ENCODE data around the gene ZNF48. TPM values are rescaled to one million over a fixed set of nuclear protein-coding genes. Genes with fewer than 3 reads are reported as not detected.

The ZNF48 gene
- total RNA-seq, 4 donors from 2014 or later: 4.4 to 12.7 (median 8.7) TPM

GRCh38 chr16:30361180-30361579 is 34.0 kb upstream of the ZNF48 start:
- H3K9me3 ChIP-seq: no peaks in the 10 kb centered on the region
- H3K27ac ChIP-seq: no peak overlapping the region
- intact Hi-C loops (cut with DNase I; ENCODE audit: low total_unique reads) (no loop called here), in situ Hi-C loops (cut with MboI; ENCODE audit: low sequenced_read_pairs in 4 of 4) (loop anchor here in 2 of 4 donors (25.0 kb wide), 2 partner anchors 274 to 299 kb away; partner anchors contain the start of genes ALDOA (in 1 of the 2), PPP4C (in 1 of the 2), TBX6 (in 1 of the 2) and YPEL3 (in 1 of the 2))
- H3K36me3 ChIP-seq: peaks cover 0 to 69% of the 10 kb centered on the region in 2 donors
- H3K4me3 ChIP-seq: no peak overlapping the region
- ATAC-seq (no peak), DNase-seq (no peak)
- peaks cover 4 to 9% of the 10 kb centered on the region in 2 donors for H3K4me1 ChIP-seq
- H3K27me3 ChIP-seq: no peaks in the 10 kb centered on the region
- no peak for TF ChIP-seq CTCF (IDR thresholded peaks at IDR 0.05 in 4 of 5, conservative IDR thresholded peaks at IDR 0.05 in 1 of 5)
- no peak for TF ChIP-seq POLR2A (IDR thresholded peaks at IDR 0.05)

- no peaks in the 10 kb centered on the region for H3K9me3 ChIP-seq
- in situ Hi-C loops (cut with MboI; ENCODE audit: low sequenced_read_pairs in 4 of 4): loop anchor here in 2 of 4 donors (25.0 kb wide), 2 partner anchors 278 to 303 kb away; partner anchors contain the start of genes ALDOA (in 1 of the 2), PPP4C (in 1 of the 2), TBX6 (in 1 of the 2) and YPEL3 (in 1 of the 2)
- H3K27ac ChIP-seq: peak overlapping the region in 1 of 4 donors; percentile 36
- intact Hi-C loops (cut with DNase I; ENCODE audit: low total_unique reads): no loop called here
- ATAC-seq: no peak
- no peak for DNase-seq
- H3K36me3 ChIP-seq: peaks cover 0 to 39% of the 10 kb centered on the region in 2 donors
- H3K4me1 ChIP-seq: peaks cover 24 to 27% of the 10 kb centered on the region in 2 donors
- no peaks in the 10 kb centered on the region for H3K27me3 ChIP-seq
- TF ChIP-seq POLR2A (IDR thresholded peaks at IDR 0.05): no peak
- TF ChIP-seq CTCF (IDR thresholded peaks at IDR 0.05 in 4 of 5, conservative IDR thresholded peaks at IDR 0.05 in 1 of 5): no peak
- no peak overlapping the region for H3K4me3 ChIP-seq
These were observed 30.0 kb upstream of the ZNF48 start for GRCh38 chr16:30365200-30365599.

- DNase-seq (no peak), ATAC-seq (no peak)
- no peak for TF ChIP-seq POLR2A (IDR thresholded peaks at IDR 0.05)
- TF ChIP-seq CTCF (IDR thresholded peaks at IDR 0.05 in 4 of 5, conservative IDR thresholded peaks at IDR 0.05 in 1 of 5): no peak
- Histone ChIP-seq H3K27me3 (no peaks in the 10 kb centered on the region), H3K4me3 (no peak overlapping the region), H3K4me1 (peaks cover 28 to 31% of the 10 kb centered on the region in 2 donors), H3K27ac (peak overlapping the region in 3 of 4 donors; percentile 36 to 88 (median 87)), H3K36me3 (peaks cover 0 to 30% of the 10 kb centered on the region in 2 donors), H3K9me3 (no peaks in the 10 kb centered on the region)
- intact Hi-C loops (cut with DNase I; ENCODE audit: low total_unique reads): no loop called here
- in situ Hi-C loops (cut with MboI; ENCODE audit: low sequenced_read_pairs in 4 of 4): loop anchor here in 2 of 4 donors (25.0 kb wide), 2 partner anchors 279 to 304 kb away; partner anchors contain the start of genes ALDOA (in 1 of the 2), PPP4C (in 1 of the 2), TBX6 (in 1 of the 2) and YPEL3 (in 1 of the 2)
These were observed 28.7 kb upstream of the ZNF48 start for GRCh38 chr16:30366511-30366910.

- Histone ChIP-seq H3K27ac (peak overlapping the region; percentile 79 to 88 (median 88)), H3K36me3 (peaks cover 0 to 22% of the 10 kb centered on the region in 2 donors), H3K4me1 (peaks cover 38 to 40% of the 10 kb centered on the region in 2 donors), H3K4me3 (peak overlapping the region; percentile 65 to 78 (median 74)), H3K27me3 (no peaks in the 10 kb centered on the region), H3K9me3 (no peaks in the 10 kb centered on the region)
- no peak for ATAC-seq
- in situ Hi-C loops (cut with MboI; ENCODE audit: low sequenced_read_pairs in 4 of 4) (loop anchor here in 2 of 4 donors (25.0 kb wide), 2 partner anchors 280 to 305 kb away; partner anchors contain the start of genes ALDOA (in 1 of the 2), PPP4C (in 1 of the 2), TBX6 (in 1 of the 2) and YPEL3 (in 1 of the 2)), intact Hi-C loops (cut with DNase I; ENCODE audit: low total_unique reads) (no loop called here)
- TF ChIP-seq CTCF (IDR thresholded peaks at IDR 0.05 in 4 of 5, conservative IDR thresholded peaks at IDR 0.05 in 1 of 5) (no peak), POLR2A (IDR thresholded peaks at IDR 0.05) (no peak)
- no peak for DNase-seq
These were observed 27.7 kb upstream of the ZNF48 start for GRCh38 chr16:30367349-30368009.

Measured in gastrocnemius medialis (tissue), 4 donors.